GM18505 (cell line): ENCODE data around the gene TNS3.

ENCODE experiments used
- ATAC-seq: cut with Tn5 transposase; IDR thresholded peaks from one replicate; pipeline ENCODE4 v1.9.1; 2021; ENCODE audit not compliant: unreplicated experiment
- POLR2A ChIP-seq: IDR thresholded peaks from 4 replicates; pipeline ENCODE4 v1.6.1; 2011; ENCODE audit warnings: borderline replicate concordance; ENCODE audit not compliant: insufficient read depth, insufficient read length; ENCODE audit errors: extremely low read depth

TNS3 gene

DNA sequence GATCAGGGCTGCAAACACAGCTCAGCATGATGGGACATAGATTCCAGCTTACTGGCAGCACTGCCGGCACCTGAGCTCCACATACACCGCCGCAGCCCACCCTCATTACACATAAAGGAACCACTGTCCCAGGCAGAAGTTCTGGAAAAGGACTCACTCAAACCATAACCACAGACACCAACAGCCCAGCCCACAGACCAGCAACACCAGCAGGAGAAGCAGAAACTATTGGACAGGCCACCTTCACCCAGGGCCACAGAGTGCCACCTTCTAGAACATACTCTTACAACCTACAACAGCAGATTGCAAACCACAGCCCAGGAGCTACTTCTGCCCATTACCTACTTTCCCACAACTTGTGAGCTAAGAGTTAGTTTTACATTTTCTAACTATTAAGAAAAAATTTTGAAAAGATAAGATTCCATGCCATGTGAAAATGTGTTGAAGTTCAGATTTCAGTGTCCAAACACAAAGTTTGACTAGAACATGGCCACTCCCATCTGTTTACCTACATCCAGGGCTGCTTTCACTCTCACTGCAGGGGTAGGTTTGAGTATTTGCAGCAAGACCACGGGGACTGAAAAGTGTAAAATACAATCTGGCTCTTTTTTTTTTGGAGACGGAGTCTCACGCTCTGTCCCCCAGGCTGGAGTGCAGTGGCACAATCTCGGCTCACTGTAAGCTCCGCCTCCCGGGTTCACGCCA, 153.0 kb downstream of the TNS3 start:
- TF ChIP-seq POLR2A, result no peak
- ATAC-seq, result no peak

DNA sequence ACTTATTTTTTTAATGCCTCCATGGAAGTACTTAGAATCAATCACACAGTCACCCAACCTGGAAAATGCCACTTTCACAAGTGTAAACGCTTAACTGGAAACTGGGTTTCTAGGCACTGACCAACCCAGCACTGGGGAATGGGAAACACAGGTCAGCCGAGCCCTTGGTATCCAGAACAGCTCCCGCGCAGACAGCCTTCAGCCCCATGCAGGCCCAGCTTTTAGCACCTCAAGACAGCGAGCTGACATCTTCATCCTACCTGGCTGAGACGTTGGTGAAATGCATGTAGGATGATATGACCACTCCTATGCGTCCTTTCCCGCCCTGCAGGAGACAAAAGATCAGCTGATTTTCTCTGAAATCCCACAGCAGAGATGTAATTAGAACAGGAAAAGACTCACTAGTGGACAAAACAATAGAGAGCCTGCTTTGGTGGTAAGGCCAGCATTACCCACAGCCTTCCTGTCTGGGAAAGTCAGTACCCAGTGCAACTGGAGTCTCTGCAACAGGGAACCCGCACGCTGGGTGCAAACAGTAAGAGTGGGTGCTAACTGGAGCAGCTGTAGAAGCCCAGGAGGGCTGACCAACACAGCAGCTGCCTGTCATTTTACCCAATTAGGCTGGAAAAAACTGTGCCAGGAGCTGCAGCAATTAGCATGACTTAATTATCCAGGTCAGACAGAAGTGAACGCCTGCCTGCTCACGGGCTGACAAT, 153.7 kb downstream of the TNS3 start:
- no peak for TF ChIP-seq POLR2A

DNA sequence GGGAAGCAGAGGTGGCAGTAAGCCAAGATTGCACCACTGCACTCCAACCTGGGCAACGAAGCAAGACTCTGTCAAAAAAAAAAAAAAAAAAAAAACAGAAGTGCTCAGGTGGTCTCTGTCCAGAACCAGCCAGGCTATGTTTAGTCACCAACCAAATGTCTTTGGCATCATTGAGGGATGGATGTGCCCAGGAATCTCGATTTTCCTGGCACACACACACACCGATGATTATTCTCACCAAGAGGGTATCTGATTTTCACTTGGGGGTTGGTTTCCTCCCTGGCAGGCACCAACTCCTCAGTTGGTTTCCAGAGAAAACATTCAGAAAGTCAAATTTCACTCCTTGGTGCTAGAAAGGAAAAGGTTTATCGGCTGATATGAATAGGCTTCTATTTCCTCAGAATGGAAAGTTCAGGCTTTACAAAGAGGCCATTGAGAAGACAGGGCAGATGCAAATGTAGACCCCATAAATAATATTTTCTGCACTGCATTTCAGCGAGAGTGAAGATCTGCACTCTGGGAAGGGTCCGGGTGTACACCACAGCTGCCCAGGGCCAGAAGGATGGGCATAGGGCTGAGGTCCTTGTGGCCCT, 154.8 kb downstream of the TNS3 start:
- no peak for ATAC-seq
- no peak for TF ChIP-seq POLR2A

More for the DNA sequence above, 153.7 kb downstream of the TNS3 start:
- ATAC-seq, result no peak

- no peak for ATAC-seq
- no peak for TF ChIP-seq POLR2A
Observed at GRCh38 chr7:47424523-47424922, 157.4 kb downstream of the TNS3 start.

DNA sequence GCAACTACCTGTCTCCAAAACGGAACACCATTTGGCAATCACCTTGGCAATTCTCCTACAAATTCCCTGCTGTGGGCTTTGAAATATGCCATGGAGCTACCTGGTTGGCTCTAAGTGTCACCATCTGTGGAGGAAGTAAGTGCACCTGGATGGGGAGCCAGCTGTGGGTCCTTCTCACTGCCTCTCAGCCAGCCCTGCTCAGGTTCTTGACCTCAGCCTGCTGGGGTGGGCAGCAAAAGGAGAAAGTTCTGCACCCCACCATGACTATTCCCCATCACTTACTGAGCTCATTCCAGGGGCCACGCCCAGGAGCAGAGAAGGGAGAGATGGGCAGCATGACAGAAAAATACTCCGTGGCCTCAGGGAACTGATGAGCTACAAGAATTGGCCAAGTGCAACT, 158.7 kb downstream of the TNS3 start:
- TF ChIP-seq POLR2A, result no peak
- ATAC-seq, result no peak

DNA sequence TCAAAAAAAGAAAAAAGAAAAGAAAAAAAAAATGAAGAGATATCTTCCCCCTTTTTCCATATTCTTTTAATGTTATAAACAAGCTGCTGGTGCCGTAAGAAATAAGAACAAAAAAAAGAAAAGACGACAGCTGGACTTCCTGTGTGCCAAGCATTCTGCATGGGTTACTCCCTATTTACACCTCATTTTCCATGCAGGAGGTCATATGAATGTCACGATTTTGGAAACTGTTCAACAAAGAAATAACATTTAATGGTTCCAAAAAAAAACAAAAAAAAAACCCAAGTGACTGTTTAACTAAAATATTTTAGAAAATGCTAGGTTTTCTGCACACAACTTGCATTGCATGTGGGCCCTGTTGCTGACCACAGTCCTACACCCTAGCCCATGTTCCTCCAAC, 159.3 kb downstream of the TNS3 start:
- ATAC-seq, result no peak
- no peak for TF ChIP-seq POLR2A

DNA sequence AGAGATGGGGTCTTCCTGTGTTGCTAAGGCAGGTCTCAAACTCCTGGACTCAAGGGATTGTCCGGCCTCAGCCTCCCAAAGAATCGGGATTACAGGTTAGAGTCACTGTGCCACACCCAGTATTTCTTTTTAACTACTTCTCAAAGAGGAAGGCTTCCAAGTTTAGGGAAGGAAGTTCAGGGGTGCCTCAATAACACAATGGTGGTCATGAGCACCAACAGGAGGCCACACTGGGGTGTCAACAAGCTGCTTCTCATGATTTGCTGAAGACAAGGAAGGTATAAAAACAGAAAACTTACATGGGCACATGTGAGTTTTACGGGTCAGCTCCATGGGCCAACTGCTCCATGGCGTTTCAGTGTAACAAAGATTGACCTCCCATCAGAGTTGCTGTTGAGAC, 160.5 kb downstream of the TNS3 start:
- TF ChIP-seq POLR2A, result no peak

DNA sequence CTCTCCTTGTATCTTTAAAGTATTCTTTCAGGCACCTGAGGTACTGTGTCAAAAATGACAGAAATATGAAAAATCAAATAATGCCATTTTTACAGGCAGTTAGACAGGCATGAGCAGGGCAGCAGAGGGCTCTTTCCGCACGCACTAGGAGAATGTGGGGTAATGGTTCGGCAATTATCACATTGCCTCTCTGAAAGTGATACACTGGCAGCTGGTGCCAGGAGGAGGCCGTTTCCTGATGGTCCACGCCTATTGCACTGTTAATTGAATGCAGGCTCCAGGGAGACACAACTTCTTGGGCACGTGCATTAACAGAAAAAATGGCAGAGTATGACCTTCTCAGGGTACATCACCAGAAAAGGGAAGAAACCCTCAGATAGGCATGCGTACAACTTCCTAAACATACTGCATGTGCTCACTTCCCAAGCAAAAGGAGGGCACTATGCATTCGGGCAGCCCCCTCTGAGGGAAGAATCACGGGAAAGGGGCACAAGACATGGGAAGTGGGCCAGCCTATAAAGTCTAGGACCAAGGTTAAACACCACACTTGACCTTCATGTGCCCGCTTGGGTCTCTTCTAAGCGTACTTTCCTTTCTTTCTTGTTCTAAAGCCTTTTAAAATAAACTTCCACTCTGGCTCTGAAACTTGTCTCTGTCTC, 161.7 kb downstream of the TNS3 start:
- no peak for ATAC-seq

More for the DNA sequence above, 160.5 kb downstream of the TNS3 start:
- no peak for ATAC-seq

DNA sequence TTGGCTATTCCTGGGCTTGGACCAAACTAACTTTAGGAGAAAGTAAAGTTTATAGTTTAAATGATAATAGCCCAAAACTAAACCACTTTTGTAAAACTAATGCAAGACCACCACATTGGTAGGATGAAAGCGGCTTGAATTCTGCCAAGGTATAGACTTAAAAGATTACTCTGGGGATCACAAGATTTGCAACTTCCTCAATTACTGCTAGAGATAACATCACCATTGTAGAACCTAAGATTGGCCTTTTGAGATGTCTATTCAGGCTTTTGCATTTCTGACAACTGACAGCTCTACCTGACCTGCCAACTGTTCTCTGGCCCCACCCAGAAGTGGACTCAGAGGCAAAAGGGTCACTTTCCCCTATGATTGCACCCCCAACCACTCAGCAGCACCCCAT, 162.4 kb downstream of the TNS3 start:
- no peak for ATAC-seq
- no peak for TF ChIP-seq POLR2A

More for the DNA sequence above, 161.7 kb downstream of the TNS3 start:
- no peak for TF ChIP-seq POLR2A

- ATAC-seq, result no peak
- TF ChIP-seq POLR2A, result no peak
Observed at GRCh38 chr7:47418601-47419309, 163.2 kb downstream of the TNS3 start.

GRCh38 chr7:47416492-47417480, 165.1 kb downstream of the TNS3 start:
- ATAC-seq, result no peak
- no peak for TF ChIP-seq POLR2A
